ENCODE results near the gene RNF169. TPM values are rescaled to one million over a fixed set of nuclear protein-coding genes. Genes with fewer than 3 reads are reported as not detected.

RNF169 gene
- total and polyA plus RNA-seq, 9 donors = 7.1 to 26.1 (median 21.9) TPM

- DNase-seq = no peak
- TF ChIP-seq, protein P1, sequence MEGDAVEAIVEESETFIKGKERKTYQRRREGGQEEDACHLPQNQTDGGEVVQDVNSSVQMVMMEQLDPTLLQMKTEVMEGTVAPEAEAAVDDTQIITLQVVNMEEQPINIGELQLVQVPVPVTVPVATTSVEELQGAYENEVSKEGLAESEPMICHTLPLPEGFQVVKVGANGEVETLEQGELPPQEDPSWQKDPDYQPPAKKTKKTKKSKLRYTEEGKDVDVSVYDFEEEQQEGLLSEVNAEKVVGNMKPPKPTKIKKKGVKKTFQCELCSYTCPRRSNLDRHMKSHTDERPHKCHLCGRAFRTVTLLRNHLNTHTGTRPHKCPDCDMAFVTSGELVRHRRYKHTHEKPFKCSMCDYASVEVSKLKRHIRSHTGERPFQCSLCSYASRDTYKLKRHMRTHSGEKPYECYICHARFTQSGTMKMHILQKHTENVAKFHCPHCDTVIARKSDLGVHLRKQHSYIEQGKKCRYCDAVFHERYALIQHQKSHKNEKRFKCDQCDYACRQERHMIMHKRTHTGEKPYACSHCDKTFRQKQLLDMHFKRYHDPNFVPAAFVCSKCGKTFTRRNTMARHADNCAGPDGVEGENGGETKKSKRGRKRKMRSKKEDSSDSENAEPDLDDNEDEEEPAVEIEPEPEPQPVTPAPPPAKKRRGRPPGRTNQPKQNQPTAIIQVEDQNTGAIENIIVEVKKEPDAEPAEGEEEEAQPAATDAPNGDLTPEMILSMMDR (IDR thresholded peaks at IDR 0.05) = no peak
- TF ChIP-seq POLR2A (IDR thresholded peaks at IDR 0.05) (no peak), EP300 (IDR thresholded peaks at IDR 0.05) (no peak)
- H3K4me1 ChIP-seq (ENCODE audit: insufficient read depth) = peaks cover 5% of the 10 kb centered on the region
- intact Hi-C loops (cut with DNase I) = no loop called here
- no peaks in the 10 kb centered on the region for H3K27me3 ChIP-seq
- no peak overlapping the region for H3K27ac ChIP-seq
- no peaks in the 10 kb centered on the region for H3K36me3 ChIP-seq
- H3K9me3 ChIP-seq = no peaks in the 10 kb centered on the region
- no peak overlapping the region for H3K4me3 ChIP-seq
Observed at GRCh38 chr11:74786574-74786973, 37.9 kb downstream of the RNF169 start.

GRCh38 chr11:74791333-74792100 lies 42.9 kb downstream of the RNF169 start:
- H3K27ac ChIP-seq = no peak overlapping the region
- WGBS, 3 donors = 83 to 87% (median 85%) methylated on average over 9 of the region's 9 CpGs
- no peak for DNase-seq
- H3K9me3 ChIP-seq = no peaks in the 10 kb centered on the region
- TF ChIP-seq POLR2A (IDR thresholded peaks at IDR 0.05) (no peak), EP300 (IDR thresholded peaks at IDR 0.05) (no peak)
- TF ChIP-seq, protein P1 (IDR thresholded peaks at IDR 0.05) = no peak
- H3K4me1 ChIP-seq (ENCODE audit: insufficient read depth) = no peaks in the 10 kb centered on the region
- no peaks in the 10 kb centered on the region for H3K36me3 ChIP-seq
- intact Hi-C loops (cut with DNase I) = no loop called here
- H3K27me3 ChIP-seq = no peaks in the 10 kb centered on the region
- no peak overlapping the region for H3K4me3 ChIP-seq

GRCh38 chr11:74806267-74806666 lies 57.6 kb downstream of the RNF169 start:
- no peaks in the 10 kb centered on the region for H3K36me3 ChIP-seq
- intact Hi-C loops (cut with DNase I) = no loop called here
- H3K9me3 ChIP-seq = no peaks in the 10 kb centered on the region
- no peak overlapping the region for H3K27ac ChIP-seq
- TF ChIP-seq, protein P1 (IDR thresholded peaks at IDR 0.05) = no peak
- TF ChIP-seq EP300 (IDR thresholded peaks at IDR 0.05) (no peak), POLR2A (IDR thresholded peaks at IDR 0.05) (no peak)
- DNase-seq = no peak
- H3K4me1 ChIP-seq (ENCODE audit: insufficient read depth) = peaks cover 7% of the 10 kb centered on the region
- no peaks in the 10 kb centered on the region for H3K27me3 ChIP-seq
- WGBS, 3 donors = 93 to 97% (median 96%) methylated on average over 3 of the region's 3 CpGs
- no peak overlapping the region for H3K4me3 ChIP-seq

DNA sequence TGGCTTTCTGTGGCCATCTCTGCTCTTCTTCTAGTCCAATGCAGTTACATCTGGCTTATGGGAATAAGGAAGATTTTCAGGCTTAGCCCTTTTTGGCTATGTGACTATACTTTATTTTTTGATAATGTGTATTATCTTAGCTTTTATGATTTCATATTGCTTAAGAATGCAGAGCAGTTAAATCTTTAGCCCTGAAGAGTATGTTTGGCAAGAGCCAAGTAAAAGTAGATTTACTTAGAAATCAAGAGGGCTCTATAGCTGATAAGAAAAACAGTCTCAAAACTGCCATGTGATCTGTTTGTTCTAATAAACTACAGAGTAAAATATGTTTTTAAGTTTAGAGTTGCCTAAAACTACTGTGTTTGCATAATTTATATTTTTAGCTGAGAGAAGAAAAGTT lies 61.2 kb downstream of the RNF169 start:
- Histone ChIP-seq H3K9me3 (no peaks in the 10 kb centered on the region), H3K4me1 (ENCODE audit: insufficient read depth) (peaks cover 7% of the 10 kb centered on the region), H3K4me3 (no peak overlapping the region), H3K27ac (no peak overlapping the region), H3K36me3 (no peaks in the 10 kb centered on the region), H3K27me3 (no peaks in the 10 kb centered on the region)
- no peak for TF ChIP-seq EP300 (IDR thresholded peaks at IDR 0.05)
- TF ChIP-seq, protein P1 (IDR thresholded peaks at IDR 0.05) = no peak
- TF ChIP-seq POLR2A (IDR thresholded peaks at IDR 0.05) = no peak
- no peak for DNase-seq
- intact Hi-C loops (cut with DNase I) = no loop called here

Measured in ovary (tissue), 9 donors.